CD4-positive, alpha-beta memory T cell (primary cell): ENCODE measurements around the gene NTN1. TPM values are rescaled to one million over a fixed set of nuclear protein-coding genes. Genes with fewer than 3 reads are reported as not detected.
"Not testable (repeated sequence)": the region's sequence is repeated elsewhere in the genome, so short reads cannot be mapped to it uniquely, and the experiment has no call there.

Experiments
- CTCF ChIA-PET: fragments of 350-600 bp; sonication (Branson Sonifier 250); formaldehyde crosslinking; loops from one replicate; lab custom pipeline; 2021; ENCODE audit warnings: inconsistent platforms; ENCODE audit not compliant: partially characterized antibody; lab: Charles Lee
- POLR2A ChIA-PET: fragments of 350-600 bp; sonication (Branson Sonifier 250); formaldehyde crosslinking; loops from one replicate; lab custom pipeline; 2021; ENCODE audit not compliant: partially characterized antibody; lab: Charles Lee
- DNase-seq, 5 donors: peaks; one replicate each; pipeline versions ENCODE4 v3.0.0 to v3.0.0-alpha.2; 2020 to 2022; ENCODE audit warnings: mixed read lengths in 1 of 5
- H3K27ac ChIP-seq: one replicate; pipeline ENCODE4 v1.7.0; 2013; ENCODE audit warnings: low read depth, low read length
- H3K27me3 ChIP-seq: 2 replicates; pipeline ENCODE4 v1.7.0; 2013; ENCODE audit warnings: mild to moderate bottlenecking, low read length, moderate library complexity; ENCODE audit not compliant: insufficient read depth
- H3K36me3 ChIP-seq: 2 replicates; pipeline ENCODE4 v1.7.0; 2013; ENCODE audit warnings: mild to moderate bottlenecking, low read length, moderate library complexity; ENCODE audit not compliant: insufficient read depth
- H3K4me1 ChIP-seq: 2 replicates; pipeline ENCODE4 v1.7.0; 2013; ENCODE audit warnings: mild to moderate bottlenecking, low read length, moderate library complexity; ENCODE audit not compliant: insufficient read depth
- H3K4me3 ChIP-seq, 2 donors: one replicate each; pipeline ENCODE4 v1.7.0; 2013; ENCODE audit warnings: low read length in 2 of 2, mild to moderate bottlenecking in 1 of 2
- H3K9me3 ChIP-seq, 2 donors: one replicate each; pipeline ENCODE4 v1.7.0; 2013; ENCODE audit warnings: low read length in 2 of 2, control low read depth in 1 of 2; ENCODE audit not compliant: control insufficient read depth in 1 of 2
- H3K27ac Mint-ChIP-seq, 7 donors: one replicate each; pipeline ENCODE4 v1.8.0; 2020 to 2021; ENCODE audit warnings: mixed read lengths in 7 of 7, mild to moderate bottlenecking in 6 of 7, inconsistent platforms in 3 of 7, moderate library complexity in 3 of 7
- H3K27me3 Mint-ChIP-seq, 2 donors: one replicate each; pipeline ENCODE4 v1.8.0; 2020 to 2021; ENCODE audit warnings: mixed read lengths in 2 of 2
- H3K36me3 Mint-ChIP-seq, 2 donors: one replicate each; pipeline ENCODE4 v1.8.0; 2020 to 2021; ENCODE audit warnings: mixed read lengths in 2 of 2, inconsistent platforms in 1 of 2, mild to moderate bottlenecking in 1 of 2
- H3K4me1 Mint-ChIP-seq, 4 donors: one replicate each; pipeline ENCODE4 v1.8.0; 2020 to 2021; ENCODE audit warnings: mixed read lengths in 4 of 4, mild to moderate bottlenecking in 1 of 4
- H3K4me3 Mint-ChIP-seq, 8 donors: one replicate each; pipeline ENCODE4 v1.8.0; 2020 to 2021; ENCODE audit warnings: mixed read lengths in 8 of 8, mild to moderate bottlenecking in 7 of 8, moderate library complexity in 6 of 8, inconsistent platforms in 3 of 8
- H3K9me3 Mint-ChIP-seq, 8 donors: one replicate each; pipeline ENCODE4 v1.8.0; 2020 to 2021; ENCODE audit warnings: mixed read lengths in 8 of 8, mild to moderate bottlenecking in 5 of 8, inconsistent platforms in 3 of 8, moderate library complexity in 1 of 8
- intact Hi-C: fragments of 100-400 bp; cut with micrococcal nuclease; formaldehyde crosslinking; loops from one replicate; pipeline ENCODE4 v1.15.1; 2023
- polyA plus RNA-seq, 2 donors: library from polyadenylated mRNA; unstranded; fragments of 300-500 nt; fragmentation: Illumina TruSeq; gene quantifications; one replicate each; pipeline ENCODE4 v1.2.3, GENCODE V29; 2021
- total RNA-seq, 2 experiments: library from RNA; stranded (reverse); gene quantifications; one replicate each; pipeline ENCODE4 v1.2.3, GENCODE V29; 2021

The NTN1 gene
- total and polyA plus RNA-seq, 4 experiments from 2014 or later, result 0.02 TPM; not detected in 3

DNA sequence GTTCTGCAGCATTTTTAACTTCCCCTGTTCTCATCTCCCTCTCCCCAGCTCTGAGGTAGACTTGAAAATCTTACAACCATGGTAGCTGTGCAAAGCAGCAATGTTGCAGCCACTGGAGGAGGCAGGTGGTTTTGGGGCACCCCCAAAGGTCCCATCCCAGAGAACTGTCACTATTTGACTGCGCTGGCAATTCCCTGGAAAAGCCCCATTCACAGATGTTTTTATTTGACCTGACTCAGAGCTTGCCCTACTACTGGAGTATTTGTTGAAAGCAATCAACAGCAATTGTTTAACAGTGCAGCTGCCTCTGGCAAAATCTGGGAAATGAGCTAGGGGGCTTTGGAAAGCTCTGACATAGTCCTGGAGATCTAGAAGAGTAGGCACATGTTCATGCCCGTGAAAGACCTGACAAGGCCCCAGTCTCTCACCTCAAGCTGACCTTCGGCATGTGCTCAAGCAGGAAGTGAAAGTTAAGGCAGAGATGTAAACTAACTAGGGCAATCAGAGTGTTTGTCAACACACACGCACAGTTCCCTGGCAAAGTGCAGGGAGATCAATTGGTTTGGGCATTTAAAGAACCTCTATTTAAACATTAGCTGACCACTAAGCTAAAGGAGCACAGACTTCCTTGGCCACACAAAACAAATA, 36.1 kb upstream of the NTN1 start:
- peak overlapping the region in 3 of 7 donors; percentile 29 to 75 (median 65) for H3K27ac Mint-ChIP-seq
- Histone ChIP-seq H3K4me1 (peaks cover 13% of the 10 kb centered on the region), H3K27ac (no peak overlapping the region), H3K27me3 (no peaks in the 10 kb centered on the region), H3K4me3 (no peak overlapping the region), H3K9me3 (no peaks in the 10 kb centered on the region), H3K36me3 (no peaks in the 10 kb centered on the region)
- H3K27me3 Mint-ChIP-seq, result peaks cover 0 to 4% of the 10 kb centered on the region in 2 donors
- no peak for DNase-seq
- CTCF ChIA-PET, result interaction anchor here (0.9 to 4.1 kb wide), 7 partner anchors 9 to 200 kb away, joined by 3 to 18 read pairs (median 3); no protein-coding TSS in a partner anchor
- peaks cover 0 to 10% (median 4%) of the 10 kb centered on the region in 8 donors for H3K9me3 Mint-ChIP-seq
- peaks cover 11 to 16% (median 12%) of the 10 kb centered on the region in 4 donors for H3K4me1 Mint-ChIP-seq
- peak overlapping the region in 2 of 8 donors; percentile 13 to 15 for H3K4me3 Mint-ChIP-seq
- intact Hi-C loops, result no loop called here
- POLR2A ChIA-PET, result interaction anchor here (0.7 to 1.3 kb wide), 4 partner anchors 20 to 239 kb away, joined by 3 to 5 read pairs (median 4); partner anchors contain the start of gene PIK3R5
- H3K36me3 Mint-ChIP-seq, result no peaks in the 10 kb centered on the region

DNA sequence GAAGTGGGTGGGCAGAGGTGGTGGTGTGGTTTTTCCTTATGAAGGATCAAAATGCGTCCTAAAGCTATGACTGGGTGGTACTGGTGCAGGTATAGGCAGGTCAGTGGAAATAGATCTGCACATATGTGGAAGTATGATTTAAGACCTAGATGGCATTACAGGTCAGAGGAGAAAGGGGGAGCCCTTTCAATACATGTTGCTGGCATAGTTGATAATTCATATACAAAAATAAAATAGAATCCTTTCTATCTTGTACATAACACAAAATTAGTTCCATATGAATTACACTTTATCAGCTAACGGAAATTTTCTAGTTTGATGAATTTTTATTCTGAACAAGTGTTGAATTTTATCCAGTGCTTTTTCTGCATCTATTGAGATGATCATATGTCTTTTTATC, 35.0 kb upstream of the NTN1 start:
- Histone ChIP-seq H3K9me3 (no peaks in the 10 kb centered on the region), H3K36me3 (no peaks in the 10 kb centered on the region), H3K27ac (no peak overlapping the region), H3K4me3 (no peak overlapping the region), H3K27me3 (no peaks in the 10 kb centered on the region), H3K4me1 (peaks cover 13% of the 10 kb centered on the region)
- Mint-ChIP-seq H3K36me3 (no peaks in the 10 kb centered on the region), H3K27me3 (peaks cover 0 to 4% of the 10 kb centered on the region in 2 donors), H3K27ac (peak overlapping the region in 1 of 7 donors; percentile 29), H3K9me3 (peaks cover 0 to 10% (median 4%) of the 10 kb centered on the region in 8 donors), H3K4me1 (peaks cover 12 to 17% (median 13%) of the 10 kb centered on the region in 4 donors), H3K4me3 (peak overlapping the region in 2 of 8 donors; percentile 33 to 55)
- no peak for DNase-seq
- ChIA-PET CTCF (interaction anchor here (1.0 to 4.1 kb wide), 4 partner anchors 9 to 201 kb away, joined by 3 to 18 read pairs (median 4); no protein-coding TSS in a partner anchor), POLR2A (interaction anchor here (0.9 kb wide), 1 partner anchor 37 kb away, joined by 3 read pairs; no protein-coding TSS in a partner anchor)
- intact Hi-C loops, result no loop called here

DNA sequence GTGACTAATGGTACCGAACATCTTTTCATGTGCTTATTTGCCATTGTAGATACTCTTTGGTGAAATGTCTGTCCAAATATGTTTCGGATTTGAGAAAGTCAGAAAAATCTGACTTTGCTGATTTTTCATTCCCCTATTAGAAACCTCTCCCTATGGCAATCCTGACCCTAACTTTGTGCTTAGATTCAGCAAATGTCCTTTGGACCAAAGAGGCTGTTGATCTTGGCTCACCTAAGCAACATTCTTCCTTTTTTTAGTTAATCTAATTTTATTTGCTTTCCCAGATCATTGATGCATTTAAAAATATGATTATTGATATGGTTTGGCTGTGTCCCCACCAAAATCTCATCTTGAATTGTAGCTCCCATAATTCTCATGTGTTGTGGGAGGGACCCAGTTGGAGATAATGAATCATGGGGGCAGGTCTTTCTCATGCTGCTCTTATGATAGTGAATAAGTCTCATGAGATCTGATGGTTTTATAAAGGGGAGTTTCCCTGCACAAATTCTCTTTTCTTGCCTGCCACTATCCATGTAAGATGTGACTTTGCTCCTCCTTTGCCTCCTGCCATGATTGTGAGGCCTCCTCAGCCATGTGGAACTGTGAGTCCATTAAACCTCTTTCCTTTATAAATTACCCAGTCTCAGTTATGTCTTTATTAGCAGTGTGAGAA, 32.9 kb upstream of the NTN1 start:
- POLR2A ChIA-PET, H3K4me3 Mint-ChIP-seq, H3K27me3 ChIP-seq, H3K27me3 Mint-ChIP-seq, DNase-seq, intact Hi-C loops, H3K27ac ChIP-seq, H3K9me3 ChIP-seq, H3K36me3 ChIP-seq, H3K36me3 Mint-ChIP-seq, H3K27ac Mint-ChIP-seq, H3K4me3 ChIP-seq: not testable (repeated sequence)
- Mint-ChIP-seq H3K4me1 (peaks cover 13 to 22% (median 16%) of the 10 kb centered on the region in 4 donors), H3K9me3 (peaks cover 0 to 10% (median 4%) of the 10 kb centered on the region in 8 donors)
- peaks cover 18% of the 10 kb centered on the region for H3K4me1 ChIP-seq
- CTCF ChIA-PET, result interaction anchor here (4.1 kb wide), 1 partner anchor 10 kb away, joined by 18 read pairs; no protein-coding TSS in a partner anchor

GRCh38 chr17:8991514-8992285, 29.6 kb upstream of the NTN1 start:
- no peaks in the 10 kb centered on the region for H3K36me3 ChIP-seq
- Mint-ChIP-seq H3K27me3 (peaks cover 2 to 4% of the 10 kb centered on the region in 2 donors), H3K27ac (peak overlapping the region in 2 of 7 donors; percentile 7 to 24), H3K4me1 (peaks cover 4 to 10% (median 7%) of the 10 kb centered on the region in 4 donors), H3K36me3 (no peaks in the 10 kb centered on the region), H3K9me3 (peaks cover 0 to 3% (median 0%) of the 10 kb centered on the region in 8 donors), H3K4me3 (no peak overlapping the region)
- H3K4me1 ChIP-seq, result peaks cover 5% of the 10 kb centered on the region
- ChIA-PET CTCF (interaction anchor here (0.7 to 1.3 kb wide), 5 partner anchors 20 to 148 kb away, joined by 3 to 4 read pairs (median 3); no protein-coding TSS in a partner anchor), POLR2A (no interaction called here)
- DNase-seq, result peak; percentile 56 to 71 (median 60)
- H3K27me3 ChIP-seq, result no peaks in the 10 kb centered on the region
- H3K4me3 ChIP-seq, result no peak overlapping the region
- H3K9me3 ChIP-seq, result no peaks in the 10 kb centered on the region
- intact Hi-C loops, result loop anchor here (5.0 to 10.0 kb wide), 2 partner anchors 47 to 531 kb away; no protein-coding TSS in a partner anchor
- H3K27ac ChIP-seq, result no peak overlapping the region

DNA sequence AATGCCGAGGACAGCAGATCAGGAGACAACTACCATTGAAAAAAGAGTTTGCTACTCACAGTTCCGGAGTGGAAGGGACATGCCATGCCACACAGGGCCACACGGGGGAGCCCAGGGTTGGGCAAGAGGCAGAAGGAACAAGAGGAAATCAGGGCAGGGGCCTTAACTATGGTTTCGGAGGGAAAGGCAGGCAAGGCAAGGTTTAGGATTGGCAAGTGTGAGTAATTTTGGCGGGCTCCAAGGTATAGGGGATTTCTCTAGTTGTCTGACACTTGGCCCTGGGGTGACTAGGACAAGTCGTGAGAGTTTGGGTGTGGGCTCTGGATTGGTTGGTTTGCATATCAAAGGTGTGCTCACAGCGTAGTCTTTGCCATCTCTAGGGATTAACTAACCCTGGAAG, 27.0 kb upstream of the NTN1 start:
- DNase-seq, result peak in 4 of 5 donors; percentile 18 to 53 (median 42)
- Histone ChIP-seq H3K4me1 (peaks cover 5% of the 10 kb centered on the region), H3K4me3 (no peak overlapping the region), H3K27me3 (no peaks in the 10 kb centered on the region), H3K9me3 (no peaks in the 10 kb centered on the region), H3K27ac (no peak overlapping the region), H3K36me3 (no peaks in the 10 kb centered on the region)
- Mint-ChIP-seq H3K4me1 (peaks cover 4 to 10% (median 7%) of the 10 kb centered on the region in 4 donors), H3K4me3 (peak overlapping the region in 1 of 8 donors; percentile 57), H3K36me3 (no peaks in the 10 kb centered on the region), H3K27me3 (peaks cover 5 to 6% of the 10 kb centered on the region in 2 donors), H3K9me3 (peaks cover 0 to 1% (median 0%) of the 10 kb centered on the region in 8 donors), H3K27ac (peak overlapping the region in 2 of 7 donors; percentile 7 to 53)
- ChIA-PET POLR2A (no interaction called here), CTCF (interaction anchor here (0.7 to 2.5 kb wide), 5 partner anchors 8 to 248 kb away, joined by 3 to 6 read pairs (median 4); no protein-coding TSS in a partner anchor)
- intact Hi-C loops, result loop anchor here (5.0 to 10.0 kb wide), 2 partner anchors 50 to 528 kb away; no protein-coding TSS in a partner anchor

- H3K9me3 ChIP-seq, result no peaks in the 10 kb centered on the region
- H3K27me3 Mint-ChIP-seq, result peaks cover 13 to 14% of the 10 kb centered on the region in 2 donors
- intact Hi-C loops, result loop anchor here (10.0 kb wide), 1 partner anchor 51 kb away; no protein-coding TSS in a partner anchor
Measured at GRCh38 chr17:8995711-8996110, 25.6 kb upstream of the NTN1 start.

More at GRCh38 chr17:8995711-8996110, 25.6 kb upstream of the NTN1 start:
- no peak overlapping the region for H3K4me3 ChIP-seq
- Mint-ChIP-seq H3K36me3 (no peaks in the 10 kb centered on the region), H3K4me3 (no peak overlapping the region), H3K27ac (peak overlapping the region in 1 of 7 donors; percentile 33), H3K4me1 (peaks cover 4 to 10% (median 6%) of the 10 kb centered on the region in 4 donors), H3K9me3 (peaks cover 0 to 1% (median 0%) of the 10 kb centered on the region in 8 donors)
- H3K36me3 ChIP-seq, result no peaks in the 10 kb centered on the region
- peaks cover 5% of the 10 kb centered on the region for H3K4me1 ChIP-seq
- ChIA-PET POLR2A (interaction anchor here (1.2 kb wide), 1 partner anchor 54 kb away, joined by 3 read pairs; no protein-coding TSS in a partner anchor), CTCF (interaction anchor here (1.0 to 4.2 kb wide), 10 partner anchors 9 to 559 kb away, joined by 3 to 39 read pairs (median 3); partner anchors contain the start of gene MFSD6L)
- H3K27me3 ChIP-seq, result no peaks in the 10 kb centered on the region
- no peak for DNase-seq
- H3K27ac ChIP-seq, result no peak overlapping the region
